Measurements from ENCODE around the gene CHST9.

The CHST9 gene

DNA sequence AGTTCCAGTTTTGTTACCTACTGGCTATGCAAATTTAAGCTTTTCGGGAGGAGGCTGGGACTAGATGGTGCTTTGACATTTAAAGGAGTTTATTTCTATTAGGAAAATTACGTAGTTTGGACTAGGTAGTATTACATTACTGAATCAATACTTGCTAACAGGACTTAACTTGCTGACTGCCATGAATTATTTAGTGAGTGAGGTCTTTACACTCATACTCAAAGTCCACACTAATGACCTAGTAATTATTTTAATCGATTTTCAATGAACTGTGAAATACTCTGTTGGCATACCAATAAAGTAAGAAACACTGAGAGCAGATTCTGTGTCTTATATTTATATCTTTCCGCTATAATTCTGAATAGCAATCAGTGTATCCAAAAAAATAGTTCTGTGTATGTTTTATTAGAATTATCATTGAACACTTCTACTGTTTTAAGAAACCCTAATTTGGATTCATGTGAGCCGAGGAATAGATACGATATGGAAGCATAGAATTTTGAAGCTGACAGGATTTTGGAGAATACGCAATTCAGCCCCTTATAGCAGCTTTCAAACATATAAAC, 55.0 kb downstream of the CHST9 start:
- H3K4me3 ChIP-seq (ENCODE audit: low read length) = no peak overlapping the region
- H3K27ac ChIP-seq (ENCODE audit: low read depth, low read length) = no peak overlapping the region
- H3K4me1 ChIP-seq (ENCODE audit: control insufficient read depth, low read length) = no peaks in the 10 kb centered on the region
- H3K79me2 ChIP-seq (ENCODE audit: control insufficient read depth, low read length) = no peaks in the 10 kb centered on the region
- no peaks in the 10 kb centered on the region for H3K27me3 ChIP-seq (ENCODE audit: control insufficient read depth, low read length)
- H4K20me1 ChIP-seq (ENCODE audit: control insufficient read depth, insufficient read depth, low read depth, low read length) = no peaks in the 10 kb centered on the region
- no peaks in the 10 kb centered on the region for H3K36me3 ChIP-seq (ENCODE audit: control insufficient read depth, low read length)
- H3F3A ChIP-seq (ENCODE audit: control insufficient read depth, insufficient read depth) = no peaks in the 10 kb centered on the region
- no peaks in the 10 kb centered on the region for H3K9me3 ChIP-seq (ENCODE audit: control insufficient read depth, insufficient read depth, low read length)
- TF ChIP-seq, protein P1, sequence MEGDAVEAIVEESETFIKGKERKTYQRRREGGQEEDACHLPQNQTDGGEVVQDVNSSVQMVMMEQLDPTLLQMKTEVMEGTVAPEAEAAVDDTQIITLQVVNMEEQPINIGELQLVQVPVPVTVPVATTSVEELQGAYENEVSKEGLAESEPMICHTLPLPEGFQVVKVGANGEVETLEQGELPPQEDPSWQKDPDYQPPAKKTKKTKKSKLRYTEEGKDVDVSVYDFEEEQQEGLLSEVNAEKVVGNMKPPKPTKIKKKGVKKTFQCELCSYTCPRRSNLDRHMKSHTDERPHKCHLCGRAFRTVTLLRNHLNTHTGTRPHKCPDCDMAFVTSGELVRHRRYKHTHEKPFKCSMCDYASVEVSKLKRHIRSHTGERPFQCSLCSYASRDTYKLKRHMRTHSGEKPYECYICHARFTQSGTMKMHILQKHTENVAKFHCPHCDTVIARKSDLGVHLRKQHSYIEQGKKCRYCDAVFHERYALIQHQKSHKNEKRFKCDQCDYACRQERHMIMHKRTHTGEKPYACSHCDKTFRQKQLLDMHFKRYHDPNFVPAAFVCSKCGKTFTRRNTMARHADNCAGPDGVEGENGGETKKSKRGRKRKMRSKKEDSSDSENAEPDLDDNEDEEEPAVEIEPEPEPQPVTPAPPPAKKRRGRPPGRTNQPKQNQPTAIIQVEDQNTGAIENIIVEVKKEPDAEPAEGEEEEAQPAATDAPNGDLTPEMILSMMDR (IDR thresholded peaks at IDR 0.05; ENCODE audit: low read depth, low read length, poor library complexity, severe bottlenecking) = no peak
- no peak for TF ChIP-seq EZH2phosphoT487 (IDR thresholded peaks at IDR 0.05; ENCODE audit: borderline replicate concordance, low read length)
- no peaks in the 10 kb centered on the region for H3K9me2 ChIP-seq (replicated peaks; ENCODE audit: control insufficient read depth, low read length)
- H3K4me2 ChIP-seq (ENCODE audit: low read length) = no peak overlapping the region

DNA sequence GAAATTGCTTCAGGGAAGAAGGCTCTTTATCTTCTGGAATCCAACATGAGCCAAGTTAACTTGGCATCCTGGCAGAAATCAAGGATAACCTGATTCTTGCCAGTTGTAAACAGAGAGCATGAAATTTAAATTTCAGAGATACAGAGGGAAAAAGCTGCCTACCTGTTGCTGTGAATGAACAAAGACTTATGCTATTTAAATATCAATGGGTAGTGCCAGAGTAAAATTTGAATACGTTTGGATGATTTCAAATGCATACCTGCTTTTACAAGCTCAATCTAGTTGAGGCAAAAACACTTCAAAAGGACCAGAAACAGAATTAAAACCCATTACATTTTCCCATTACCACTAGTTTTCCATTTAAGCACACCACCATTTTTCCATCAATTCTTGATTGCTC, 60.9 kb downstream of the CHST9 start:
- TF ChIP-seq, protein P1 (IDR thresholded peaks at IDR 0.05; ENCODE audit: low read depth, low read length, poor library complexity, severe bottlenecking) = no peak
- no peak for TF ChIP-seq EZH2phosphoT487 (IDR thresholded peaks at IDR 0.05; ENCODE audit: borderline replicate concordance, low read length)
- Histone ChIP-seq H3K27ac (ENCODE audit: low read depth, low read length) (no peak overlapping the region), H3F3A (ENCODE audit: control insufficient read depth, insufficient read depth) (no peaks in the 10 kb centered on the region), H3K4me3 (ENCODE audit: low read length) (no peak overlapping the region), H3K9me3 (ENCODE audit: control insufficient read depth, insufficient read depth, low read length) (no peaks in the 10 kb centered on the region), H4K20me1 (ENCODE audit: control insufficient read depth, insufficient read depth, low read depth, low read length) (no peaks in the 10 kb centered on the region), H3K79me2 (ENCODE audit: control insufficient read depth, low read length) (no peaks in the 10 kb centered on the region), H3K4me2 (ENCODE audit: low read length) (no peak overlapping the region), H3K36me3 (ENCODE audit: control insufficient read depth, low read length) (no peaks in the 10 kb centered on the region), H3K27me3 (ENCODE audit: control insufficient read depth, low read length) (no peaks in the 10 kb centered on the region), H3K4me1 (ENCODE audit: control insufficient read depth, low read length) (no peaks in the 10 kb centered on the region), H3K9me2 (replicated peaks; ENCODE audit: control insufficient read depth, low read length) (no peaks in the 10 kb centered on the region)

DNA sequence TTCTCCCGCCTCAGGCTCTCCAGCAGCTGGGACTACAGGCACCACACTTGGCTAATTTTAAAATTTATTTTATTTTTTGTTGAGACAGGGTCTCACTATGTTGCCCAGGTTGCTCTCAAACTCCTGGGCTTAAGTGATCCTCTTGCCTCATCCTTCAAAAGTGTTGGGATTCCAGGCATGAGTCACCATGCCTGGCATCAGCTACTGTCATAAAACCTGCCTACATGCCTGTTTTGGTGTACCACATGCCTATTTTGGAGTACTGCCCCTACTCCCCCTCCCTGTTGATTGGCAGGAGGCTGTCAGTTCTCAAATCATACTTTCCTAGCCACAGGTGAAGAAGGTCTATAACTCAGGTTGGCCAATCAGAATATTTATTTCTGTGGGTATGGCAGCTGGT, 64.0 kb downstream of the CHST9 start:
- H3K27me3 ChIP-seq (ENCODE audit: control insufficient read depth, low read length) = no peaks in the 10 kb centered on the region
- no peaks in the 10 kb centered on the region for H3K4me1 ChIP-seq (ENCODE audit: control insufficient read depth, low read length)
- no peak overlapping the region for H3K27ac ChIP-seq (ENCODE audit: low read depth, low read length)
- H3K4me2 ChIP-seq (ENCODE audit: low read length) = no peak overlapping the region
- no peaks in the 10 kb centered on the region for H3K9me3 ChIP-seq (ENCODE audit: control insufficient read depth, insufficient read depth, low read length)
- H4K20me1 ChIP-seq (ENCODE audit: control insufficient read depth, insufficient read depth, low read depth, low read length) = no peaks in the 10 kb centered on the region
- H3F3A ChIP-seq (ENCODE audit: control insufficient read depth, insufficient read depth) = no peaks in the 10 kb centered on the region
- no peaks in the 10 kb centered on the region for H3K36me3 ChIP-seq (ENCODE audit: control insufficient read depth, low read length)
- H3K79me2 ChIP-seq (ENCODE audit: control insufficient read depth, low read length) = no peaks in the 10 kb centered on the region
- TF ChIP-seq, protein P1 (IDR thresholded peaks at IDR 0.05; ENCODE audit: low read depth, low read length, poor library complexity, severe bottlenecking) = no peak
- TF ChIP-seq EZH2phosphoT487 (IDR thresholded peaks at IDR 0.05; ENCODE audit: borderline replicate concordance, low read length) = no peak
- no peaks in the 10 kb centered on the region for H3K9me2 ChIP-seq (replicated peaks; ENCODE audit: control insufficient read depth, low read length)
- no peak overlapping the region for H3K4me3 ChIP-seq (ENCODE audit: low read length)

Data from DOHH2 (cell line).